Temporal lobe (tissue), 2 donors: ENCODE data around the gene VKORC1L1. TPM values are rescaled to one million over a fixed set of nuclear protein-coding genes. Genes with fewer than 3 reads are reported as not detected.

ENCODE experiments used
- small RNA-seq: library from RNA; depleted of rRNA; stranded (forward); fragments of <200 nt; gene quantifications from one replicate; pipeline ENCODE3, GENCODE V24; 2014; ENCODE audit warnings: low replicate concordance
- total RNA-seq: library from RNA; depleted of rRNA; stranded (reverse); fragments of >200 nt; gene quantifications from one replicate; pipeline ENCODE4 v1.2.3, GENCODE V29; 2014

VKORC1L1 gene
- total RNA-seq, 1 donor from 2014 or later, result 27.8 TPM

Small RNAs within 50 kb of the gene (small RNA-seq; reads per million reads assigned to genes)
- not detected for gene AC073261.1
- gene RNU6-973P, result not detected

Other genes starting within 250 kb of the VKORC1L1 start
- 16.0 TPM for gene GUSB, start 109.1 kb downstream of the VKORC1L1 start, total RNA-seq
- gene ASL, start 202.7 kb downstream of the VKORC1L1 start, total RNA-seq, result 3.9 TPM
- 53.6 TPM for gene CRCP, start 241.8 kb downstream of the VKORC1L1 start, total RNA-seq